ENCODE measurements around the gene RAB11FIP4.

RAB11FIP4 gene

DNA sequence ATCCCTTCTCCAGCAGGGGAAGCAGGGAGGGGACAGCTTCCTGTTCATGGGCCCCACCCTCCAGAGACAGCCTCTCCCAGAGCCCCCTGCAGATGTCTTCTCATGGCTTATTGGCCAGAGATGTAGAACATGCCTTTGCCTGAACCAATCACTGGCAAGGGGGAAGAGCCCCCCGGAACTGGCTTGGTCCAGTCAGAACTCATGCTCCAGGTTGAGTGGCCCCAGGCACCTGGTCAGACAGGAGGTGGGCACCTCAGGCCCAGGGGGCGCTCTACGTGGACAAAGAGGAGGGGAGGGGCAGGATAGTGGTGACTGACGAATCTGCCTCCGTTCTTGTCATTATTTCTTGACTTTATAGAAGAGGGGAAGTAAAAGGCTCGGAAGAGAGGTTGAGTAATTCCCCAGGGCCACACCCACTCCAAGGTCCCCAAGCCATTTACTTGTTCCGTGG is 23.6 kb downstream of the RAB11FIP4 start:
- Histone ChIP-seq H3K9ac (ENCODE audit: low read length) (no peak overlapping the region), H3K9me3 (ENCODE audit: insufficient read depth, low read length) (no peaks in the 10 kb centered on the region), H3K27ac (ENCODE audit: low read depth, low read length) (no peak overlapping the region), H3K27me3 (ENCODE audit: low read length) (no peaks in the 10 kb centered on the region), H3F3A (ENCODE audit: insufficient read depth) (no peaks in the 10 kb centered on the region), H3K36me3 (ENCODE audit: low read length) (no peaks in the 10 kb centered on the region), H3K9me2 (replicated peaks; ENCODE audit: insufficient read depth, low read length) (no peaks in the 10 kb centered on the region), H2AFZ (ENCODE audit: low read depth, low read length, severe bottlenecking) (peak overlapping the region; percentile 45), H3K79me2 (ENCODE audit: insufficient read depth, low read length) (no peaks in the 10 kb centered on the region), H3K4me3 (ENCODE audit: insufficient read depth, low read length, poor library complexity, severe bottlenecking) (no peak overlapping the region), H4K20me1 (ENCODE audit: low read depth, low read length) (no peaks in the 10 kb centered on the region), H3K4me2 (ENCODE audit: low read depth, low read length, poor library complexity, severe bottlenecking) (peak overlapping the region; percentile 12)
- no peak for TF ChIP-seq EZH2phosphoT487 (conservative IDR thresholded peaks at IDR 0.05; ENCODE audit: low read length)
- TF ChIP-seq, protein P1, sequence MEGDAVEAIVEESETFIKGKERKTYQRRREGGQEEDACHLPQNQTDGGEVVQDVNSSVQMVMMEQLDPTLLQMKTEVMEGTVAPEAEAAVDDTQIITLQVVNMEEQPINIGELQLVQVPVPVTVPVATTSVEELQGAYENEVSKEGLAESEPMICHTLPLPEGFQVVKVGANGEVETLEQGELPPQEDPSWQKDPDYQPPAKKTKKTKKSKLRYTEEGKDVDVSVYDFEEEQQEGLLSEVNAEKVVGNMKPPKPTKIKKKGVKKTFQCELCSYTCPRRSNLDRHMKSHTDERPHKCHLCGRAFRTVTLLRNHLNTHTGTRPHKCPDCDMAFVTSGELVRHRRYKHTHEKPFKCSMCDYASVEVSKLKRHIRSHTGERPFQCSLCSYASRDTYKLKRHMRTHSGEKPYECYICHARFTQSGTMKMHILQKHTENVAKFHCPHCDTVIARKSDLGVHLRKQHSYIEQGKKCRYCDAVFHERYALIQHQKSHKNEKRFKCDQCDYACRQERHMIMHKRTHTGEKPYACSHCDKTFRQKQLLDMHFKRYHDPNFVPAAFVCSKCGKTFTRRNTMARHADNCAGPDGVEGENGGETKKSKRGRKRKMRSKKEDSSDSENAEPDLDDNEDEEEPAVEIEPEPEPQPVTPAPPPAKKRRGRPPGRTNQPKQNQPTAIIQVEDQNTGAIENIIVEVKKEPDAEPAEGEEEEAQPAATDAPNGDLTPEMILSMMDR (IDR thresholded peaks at IDR 0.05; ENCODE audit: insufficient read depth, low read length, poor library complexity, severe bottlenecking), result no peak

DNA sequence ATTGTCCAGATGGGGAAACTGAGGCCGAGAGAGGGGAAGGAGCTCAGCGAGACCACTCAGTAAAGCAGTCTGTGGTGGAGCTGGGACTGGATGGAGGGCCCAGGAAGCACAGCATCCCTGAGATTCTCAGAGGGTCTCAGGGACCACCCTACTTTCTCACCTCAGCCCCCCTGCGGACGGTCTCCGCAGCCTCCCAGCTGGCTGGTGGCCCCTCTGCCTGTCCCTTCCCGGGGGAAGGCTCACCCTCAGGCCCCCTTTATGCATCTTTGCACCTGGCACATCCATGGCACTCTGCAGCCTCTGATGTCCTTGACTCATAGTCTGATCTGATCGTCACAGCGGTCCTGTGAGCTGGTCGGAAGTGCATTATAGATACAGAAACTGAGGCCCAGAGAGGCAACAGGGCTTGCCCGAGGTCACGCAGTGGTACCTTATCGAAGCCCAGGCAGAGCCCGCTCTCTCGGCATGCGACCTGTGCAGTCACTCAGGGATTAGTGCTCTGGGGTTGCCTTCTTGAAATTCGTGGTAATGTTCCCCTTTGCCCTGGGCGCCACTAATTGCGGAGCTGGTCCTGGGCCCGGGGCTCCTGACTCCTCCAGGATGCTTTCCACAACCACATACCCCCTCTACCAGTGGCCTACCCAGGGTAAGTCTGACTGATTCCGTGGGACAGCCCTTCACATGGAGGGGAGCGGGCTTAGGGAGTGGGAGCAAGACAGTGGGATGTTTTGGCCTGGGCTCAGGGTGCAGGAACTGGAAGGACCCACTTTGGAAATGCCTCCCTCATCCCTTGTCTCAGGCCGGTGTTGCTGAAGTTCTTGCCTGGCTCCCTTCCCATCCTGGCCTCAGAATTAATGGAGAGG is 24.4 kb downstream of the RAB11FIP4 start:
- no peak overlapping the region for H3K4me2 ChIP-seq (ENCODE audit: low read depth, low read length, poor library complexity, severe bottlenecking)
- no peak for TF ChIP-seq EZH2phosphoT487 (conservative IDR thresholded peaks at IDR 0.05; ENCODE audit: low read length)
- TF ChIP-seq, protein P1 (IDR thresholded peaks at IDR 0.05; ENCODE audit: insufficient read depth, low read length, poor library complexity, severe bottlenecking), result no peak
- H3K4me3 ChIP-seq (ENCODE audit: insufficient read depth, low read length, poor library complexity, severe bottlenecking), result no peak overlapping the region
- no peaks in the 10 kb centered on the region for H3K9me2 ChIP-seq (replicated peaks; ENCODE audit: insufficient read depth, low read length)
- H3K9ac ChIP-seq (ENCODE audit: low read length), result no peak overlapping the region
- H3K9me3 ChIP-seq (ENCODE audit: insufficient read depth, low read length), result no peaks in the 10 kb centered on the region
- no peak overlapping the region for H3K27ac ChIP-seq (ENCODE audit: low read depth, low read length)
- H3F3A ChIP-seq (ENCODE audit: insufficient read depth), result no peaks in the 10 kb centered on the region
- H3K36me3 ChIP-seq (ENCODE audit: low read length), result no peaks in the 10 kb centered on the region
- no peaks in the 10 kb centered on the region for H3K27me3 ChIP-seq (ENCODE audit: low read length)
- no peak overlapping the region for H2AFZ ChIP-seq (ENCODE audit: low read depth, low read length, severe bottlenecking)
- H4K20me1 ChIP-seq (ENCODE audit: low read depth, low read length), result no peaks in the 10 kb centered on the region
- no peaks in the 10 kb centered on the region for H3K79me2 ChIP-seq (ENCODE audit: insufficient read depth, low read length)

DNA sequence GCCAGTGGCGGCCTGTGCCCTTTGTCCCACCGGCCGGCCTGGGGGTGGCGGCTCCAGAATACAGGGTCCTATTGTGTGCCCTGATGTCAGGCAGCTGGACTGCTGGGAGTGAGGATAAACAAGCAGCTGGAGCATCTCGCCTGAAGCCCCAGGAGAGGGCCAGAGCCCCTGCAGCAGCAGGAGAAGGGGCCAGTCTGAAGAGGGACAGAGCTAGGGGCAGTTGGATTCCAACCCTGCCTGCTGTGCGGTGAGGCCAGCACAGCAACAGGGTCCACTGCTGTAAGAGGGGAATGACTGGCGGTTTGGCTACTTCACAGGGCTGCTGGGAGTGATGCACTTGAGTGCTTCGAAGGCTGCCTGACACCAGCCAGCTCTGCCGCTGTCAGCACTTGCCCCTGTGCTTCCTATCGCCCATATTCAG is 25.0 kb downstream of the RAB11FIP4 start:
- Histone ChIP-seq H3K79me2 (ENCODE audit: insufficient read depth, low read length) (no peaks in the 10 kb centered on the region), H3K9me3 (ENCODE audit: insufficient read depth, low read length) (no peaks in the 10 kb centered on the region), H3K4me2 (ENCODE audit: low read depth, low read length, poor library complexity, severe bottlenecking) (no peak overlapping the region), H3K4me3 (ENCODE audit: insufficient read depth, low read length, poor library complexity, severe bottlenecking) (no peak overlapping the region), H2AFZ (ENCODE audit: low read depth, low read length, severe bottlenecking) (no peak overlapping the region), H3K27me3 (ENCODE audit: low read length) (no peaks in the 10 kb centered on the region), H4K20me1 (ENCODE audit: low read depth, low read length) (no peaks in the 10 kb centered on the region), H3K9ac (ENCODE audit: low read length) (no peak overlapping the region), H3K9me2 (replicated peaks; ENCODE audit: insufficient read depth, low read length) (no peaks in the 10 kb centered on the region), H3K27ac (ENCODE audit: low read depth, low read length) (no peak overlapping the region), H3F3A (ENCODE audit: insufficient read depth) (no peaks in the 10 kb centered on the region), H3K36me3 (ENCODE audit: low read length) (no peaks in the 10 kb centered on the region)
- TF ChIP-seq, protein P1 (IDR thresholded peaks at IDR 0.05; ENCODE audit: insufficient read depth, low read length, poor library complexity, severe bottlenecking), result no peak
- TF ChIP-seq EZH2phosphoT487 (conservative IDR thresholded peaks at IDR 0.05; ENCODE audit: low read length), result no peak
